ENCODE results near the gene TOPORS.

DNA sequence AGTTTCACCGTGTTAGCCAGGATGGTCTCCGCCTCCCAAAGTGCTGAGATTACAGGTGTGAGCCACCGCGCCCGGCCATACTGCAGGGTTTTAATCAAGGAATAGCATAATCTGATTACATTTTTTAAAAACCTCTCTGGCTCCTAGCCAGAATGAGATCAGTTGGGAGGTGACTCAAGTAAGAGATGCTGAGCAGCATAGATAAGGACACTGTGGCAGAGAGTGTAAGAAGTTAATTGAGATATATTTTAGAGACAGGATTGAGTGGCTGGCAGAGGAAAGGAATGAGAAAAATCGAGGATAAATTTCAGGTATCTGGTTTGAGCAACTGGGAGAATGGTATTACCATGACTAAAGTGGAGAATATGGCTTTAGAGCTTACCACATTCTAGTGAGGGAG, 19.1 kb downstream of the TOPORS start:
- TF ChIP-seq, protein P1, sequence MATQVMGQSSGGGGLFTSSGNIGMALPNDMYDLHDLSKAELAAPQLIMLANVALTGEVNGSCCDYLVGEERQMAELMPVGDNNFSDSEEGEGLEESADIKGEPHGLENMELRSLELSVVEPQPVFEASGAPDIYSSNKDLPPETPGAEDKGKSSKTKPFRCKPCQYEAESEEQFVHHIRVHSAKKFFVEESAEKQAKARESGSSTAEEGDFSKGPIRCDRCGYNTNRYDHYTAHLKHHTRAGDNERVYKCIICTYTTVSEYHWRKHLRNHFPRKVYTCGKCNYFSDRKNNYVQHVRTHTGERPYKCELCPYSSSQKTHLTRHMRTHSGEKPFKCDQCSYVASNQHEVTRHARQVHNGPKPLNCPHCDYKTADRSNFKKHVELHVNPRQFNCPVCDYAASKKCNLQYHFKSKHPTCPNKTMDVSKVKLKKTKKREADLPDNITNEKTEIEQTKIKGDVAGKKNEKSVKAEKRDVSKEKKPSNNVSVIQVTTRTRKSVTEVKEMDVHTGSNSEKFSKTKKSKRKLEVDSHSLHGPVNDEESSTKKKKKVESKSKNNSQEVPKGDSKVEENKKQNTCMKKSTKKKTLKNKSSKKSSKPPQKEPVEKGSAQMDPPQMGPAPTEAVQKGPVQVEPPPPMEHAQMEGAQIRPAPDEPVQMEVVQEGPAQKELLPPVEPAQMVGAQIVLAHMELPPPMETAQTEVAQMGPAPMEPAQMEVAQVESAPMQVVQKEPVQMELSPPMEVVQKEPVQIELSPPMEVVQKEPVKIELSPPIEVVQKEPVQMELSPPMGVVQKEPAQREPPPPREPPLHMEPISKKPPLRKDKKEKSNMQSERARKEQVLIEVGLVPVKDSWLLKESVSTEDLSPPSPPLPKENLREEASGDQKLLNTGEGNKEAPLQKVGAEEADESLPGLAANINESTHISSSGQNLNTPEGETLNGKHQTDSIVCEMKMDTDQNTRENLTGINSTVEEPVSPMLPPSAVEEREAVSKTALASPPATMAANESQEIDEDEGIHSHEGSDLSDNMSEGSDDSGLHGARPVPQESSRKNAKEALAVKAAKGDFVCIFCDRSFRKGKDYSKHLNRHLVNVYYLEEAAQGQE (IDR thresholded peaks at IDR 0.05; ENCODE audit: insufficient read depth in 1 of 2, low read depth in 2 of 2, low read length in 2 of 2), result no peak
- TF ChIP-seq POLR2AphosphoS5 (IDR thresholded peaks at IDR 0.05; ENCODE audit: low read depth, low read length) (no peak), TAF1 (IDR thresholded peaks at IDR 0.05; ENCODE audit: borderline replicate concordance, insufficient read depth, low read length) (no peak), SIN3A (IDR thresholded peaks at IDR 0.05; ENCODE audit: borderline replicate concordance, insufficient read depth, low read length) (no peak)

Data from PFSK-1 (cell line).